Urinary bladder (tissue), 4 donors: ENCODE measurements around the gene SF3B1. TPM values are rescaled to one million over a fixed set of nuclear protein-coding genes. Genes with fewer than 3 reads are reported as not detected.
A peak's percentile ranks its signal among the peaks of the same experiment; 100 is the strongest.
"Not testable (repeated sequence)": the region's sequence is repeated elsewhere in the genome, so short reads cannot be mapped to it uniquely, and the experiment has no call there.

Source experiments
- DNase-seq: peaks from one replicate; pipeline ENCODE4 v3.0.0-alpha.2; 2015; ENCODE audit errors: extremely low spot score
- H3K27ac ChIP-seq: one replicate; pipeline ENCODE4 v1.5.1; 2013; ENCODE audit warnings: low read depth, mild to moderate bottlenecking, moderate library complexity
- H3K36me3 ChIP-seq: one replicate; pipeline ENCODE4 v1.6.1; 2013; ENCODE audit warnings: mild to moderate bottlenecking, moderate library complexity; ENCODE audit not compliant: insufficient read depth
- H3K4me1 ChIP-seq: one replicate; pipeline ENCODE4 v1.6.1; 2013; ENCODE audit warnings: mild to moderate bottlenecking, moderate library complexity; ENCODE audit not compliant: insufficient read depth
- H3K4me3 ChIP-seq: one replicate; pipeline ENCODE4 v1.5.1; 2013; ENCODE audit warnings: low read depth, low read length
- WGBS: extraction: QIAGEN DNeasy Blood & Tissue Kit; methylation state at CpG from one replicate; pipeline ENCODE4 v1.1.7; 2013; 5-methylcytosine and 5-hydroxymethylcytosine counted together
- polyA plus RNA-seq: library from polyadenylated mRNA; stranded (reverse); fragments of 200-250 nt; gene quantifications from one replicate; pipeline ENCODE4 v1.2.3, GENCODE V29; 2013
- total RNA-seq: library from RNA; depleted of rRNA; stranded (reverse); fragments of >200 nt; gene quantifications from one replicate; pipeline ENCODE4 v1.2.3, GENCODE V29; 2014
- donor health status: healthy with polysubstance abuse.
- donor health status: healthy.

SF3B1 gene
- total and polyA plus RNA-seq, 2 donors: 136 to 622 TPM

- DNase-seq: no peak
- Histone ChIP-seq H3K4me3 (no peak overlapping the region), H3K36me3 (no peaks in the 10 kb centered on the region), H3K4me1 (no peaks in the 10 kb centered on the region), H3K27ac (no peak overlapping the region)
- WGBS: 58% methylated on average over 4 of the region's 4 CpGs
These were observed 51.0 kb downstream of the SF3B1 start for GRCh38 chr2:197383825-197384224.

- WGBS: 71% methylated on average over 1 of the region's 1 CpG
- Histone ChIP-seq H3K36me3 (no peaks in the 10 kb centered on the region), H3K27ac (no peak overlapping the region), H3K4me1 (no peaks in the 10 kb centered on the region), H3K4me3 (no peak overlapping the region)
- no peak for DNase-seq
These were observed 53.2 kb downstream of the SF3B1 start for GRCh38 chr2:197381641-197382040.

- not testable (repeated sequence) for H3K27ac ChIP-seq, H3K4me1 ChIP-seq, DNase-seq, H3K4me3 ChIP-seq, H3K36me3 ChIP-seq
- 94% methylated on average over 5 of the region's 5 CpGs for WGBS
These were observed 54.9 kb downstream of the SF3B1 start for GRCh38 chr2:197379918-197380309.

DNA sequence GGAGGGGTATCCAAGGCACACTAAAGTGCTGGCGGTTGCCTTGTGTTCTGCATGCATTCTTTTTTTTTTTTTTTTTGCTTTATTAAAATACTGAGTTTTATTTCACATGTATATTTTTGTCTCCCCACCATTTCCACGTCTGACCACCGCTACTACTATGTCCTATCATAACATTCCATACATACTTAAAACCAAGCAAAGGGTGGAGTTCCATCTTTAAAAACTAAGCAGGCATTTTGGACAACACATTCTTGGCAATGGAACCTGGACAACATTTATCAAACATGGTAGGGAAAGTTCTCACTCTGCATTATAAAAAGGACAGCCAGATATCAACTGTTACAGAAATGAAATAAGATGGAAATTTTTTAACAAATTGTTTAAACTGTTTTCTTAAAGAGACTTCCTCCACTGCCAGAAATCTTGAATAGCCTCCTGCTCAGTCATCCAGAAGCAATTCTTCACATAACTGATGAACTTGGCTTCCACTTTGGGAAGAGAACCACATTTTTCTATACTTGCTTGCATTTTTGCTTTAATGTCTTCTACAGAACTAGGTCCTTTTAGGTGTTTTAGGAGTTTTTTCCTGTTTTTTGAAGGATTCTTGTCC is 55.4 kb downstream of the SF3B1 start:
- not testable (repeated sequence) for H3K36me3 ChIP-seq, H3K4me1 ChIP-seq, DNase-seq, H3K4me3 ChIP-seq, H3K27ac ChIP-seq
- WGBS: 34% methylated on average over 3 of the region's 3 CpGs

DNA sequence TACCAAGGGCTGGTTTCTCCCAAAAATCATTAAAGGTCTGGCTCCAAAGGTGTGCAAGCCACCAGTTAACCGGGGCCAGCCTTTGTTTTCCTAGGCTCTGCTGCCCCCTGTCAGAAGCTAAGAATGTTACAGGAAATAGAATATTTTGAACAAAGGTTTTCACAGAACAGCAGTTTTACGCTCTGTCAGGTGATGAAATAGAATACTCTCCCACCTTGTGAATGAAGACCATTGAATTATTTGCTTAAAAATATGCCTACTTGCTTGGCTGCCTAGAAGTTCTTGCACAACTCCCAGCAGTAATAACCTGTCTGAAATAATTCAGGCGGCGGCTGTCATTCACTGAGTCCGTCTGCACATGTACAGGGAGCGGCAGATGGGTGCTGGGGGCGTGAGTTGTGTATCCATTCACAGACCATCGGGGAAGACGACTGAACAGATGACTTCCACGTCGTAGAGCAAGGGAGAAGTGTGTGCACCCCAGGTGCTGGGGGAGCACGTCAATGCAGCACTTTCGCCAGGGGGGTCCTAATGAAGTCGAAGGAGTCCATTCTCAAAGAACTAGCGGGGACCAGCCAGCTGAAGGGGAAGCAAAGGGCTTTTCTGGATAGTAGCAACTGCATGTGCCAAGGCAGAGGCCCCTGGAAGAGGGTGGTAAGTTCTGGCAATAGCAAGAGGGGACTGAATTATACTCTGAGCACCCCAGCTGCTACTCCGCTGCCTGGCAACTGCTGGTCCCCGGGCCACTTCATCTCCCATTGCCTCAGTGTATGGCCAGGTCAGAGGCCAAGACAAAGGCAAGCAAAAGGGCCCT is 56.1 kb downstream of the SF3B1 start:
- no peaks in the 10 kb centered on the region for H3K36me3 ChIP-seq

GRCh38 chr2:197378086-197378485 is 56.7 kb downstream of the SF3B1 start:
- no peak for DNase-seq
- Histone ChIP-seq H3K4me1 (no peaks in the 10 kb centered on the region), H3K36me3 (no peaks in the 10 kb centered on the region), H3K4me3 (no peak overlapping the region), H3K27ac (no peak overlapping the region)
- 47% methylated on average over 3 of the region's 3 CpGs for WGBS

More for the DNA sequence above, 56.1 kb downstream of the SF3B1 start:
- no peak overlapping the region for H3K27ac ChIP-seq
- 49% methylated on average over 17 of the region's 17 CpGs for WGBS
- no peak overlapping the region for H3K4me3 ChIP-seq
- H3K4me1 ChIP-seq: no peaks in the 10 kb centered on the region
- DNase-seq: peak; percentile 29

DNA sequence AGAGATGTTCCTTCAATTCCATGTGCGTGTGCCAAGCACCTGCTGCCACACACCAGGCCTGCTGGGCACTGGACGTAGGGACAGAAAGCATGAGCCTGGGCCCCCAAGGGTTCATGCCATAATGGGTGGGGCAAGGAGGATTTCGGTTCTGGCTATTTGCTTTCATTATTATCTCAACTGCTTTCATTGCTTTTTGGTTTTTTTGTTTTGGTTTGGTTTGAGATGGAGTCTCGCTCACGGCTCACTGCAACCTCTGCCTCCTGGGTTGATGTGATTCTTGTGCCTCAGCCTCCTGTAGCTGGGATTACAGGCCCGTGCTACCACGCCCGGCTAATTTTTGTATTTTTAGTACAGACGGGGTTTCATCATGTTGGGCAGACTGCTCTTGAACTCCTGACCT is 57.2 kb downstream of the SF3B1 start:
- Histone ChIP-seq H3K4me1 (no peaks in the 10 kb centered on the region), H3K27ac (no peak overlapping the region), H3K36me3 (no peaks in the 10 kb centered on the region), H3K4me3 (no peak overlapping the region)
- 78% methylated on average over 9 of the region's 9 CpGs for WGBS
- DNase-seq: no peak

GRCh38 chr2:197372592-197372991 is 62.2 kb downstream of the SF3B1 start:
- Histone ChIP-seq H3K27ac (no peak overlapping the region), H3K4me1 (no peaks in the 10 kb centered on the region), H3K4me3 (no peak overlapping the region), H3K36me3 (no peaks in the 10 kb centered on the region)
- no peak for DNase-seq
- 56% methylated on average over 3 of the region's 3 CpGs for WGBS

DNA sequence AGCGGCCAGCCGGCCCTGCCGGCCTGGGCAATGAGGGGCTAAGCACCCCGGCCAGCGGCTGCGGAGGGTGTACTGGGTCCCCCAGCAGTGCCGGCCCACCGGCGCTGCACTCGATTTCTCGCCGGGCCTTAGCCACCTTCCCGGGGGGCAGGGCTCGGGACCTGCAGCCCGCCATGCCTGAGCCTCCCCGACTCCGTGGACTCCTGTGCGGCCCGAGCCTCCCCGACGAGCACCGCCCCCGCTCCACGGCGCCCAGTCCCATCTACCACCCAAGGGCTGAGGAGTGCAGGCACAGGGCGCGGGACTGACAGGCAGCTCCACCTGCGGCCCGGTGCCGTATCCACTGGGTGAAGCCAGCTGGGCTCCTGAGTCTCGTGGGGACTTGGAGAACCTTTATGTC is 64.2 kb downstream of the SF3B1 start:
- not testable (repeated sequence) for H3K4me1 ChIP-seq, H3K27ac ChIP-seq, H3K4me3 ChIP-seq, DNase-seq, H3K36me3 ChIP-seq
- WGBS: 98% methylated on average over 31 of the region's 31 CpGs

DNA sequence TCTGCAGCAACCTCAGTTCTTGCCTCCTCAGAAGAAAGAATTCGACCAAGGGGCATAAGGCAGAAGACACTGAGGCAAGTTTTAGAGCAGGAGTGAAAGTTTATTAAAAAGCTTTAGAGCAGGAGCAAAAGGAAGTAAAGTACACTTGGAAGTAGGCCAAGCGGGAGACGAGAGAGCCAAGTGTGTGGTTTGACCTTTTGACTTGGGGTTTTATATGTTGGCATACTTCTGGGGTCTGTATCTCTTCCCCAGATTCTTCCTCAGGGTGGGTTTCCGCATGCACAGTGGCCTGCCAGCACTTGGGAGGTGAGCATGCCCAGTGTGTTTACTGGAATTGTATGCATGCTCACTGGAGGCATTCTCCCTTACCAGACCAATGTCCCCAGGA is 64.9 kb downstream of the SF3B1 start:
- WGBS: 49% methylated on average over 4 of the region's 4 CpGs
- Histone ChIP-seq H3K4me1 (no peaks in the 10 kb centered on the region), H3K27ac (no peak overlapping the region), H3K4me3 (no peak overlapping the region), H3K36me3 (no peaks in the 10 kb centered on the region)
- DNase-seq: no peak

DNA sequence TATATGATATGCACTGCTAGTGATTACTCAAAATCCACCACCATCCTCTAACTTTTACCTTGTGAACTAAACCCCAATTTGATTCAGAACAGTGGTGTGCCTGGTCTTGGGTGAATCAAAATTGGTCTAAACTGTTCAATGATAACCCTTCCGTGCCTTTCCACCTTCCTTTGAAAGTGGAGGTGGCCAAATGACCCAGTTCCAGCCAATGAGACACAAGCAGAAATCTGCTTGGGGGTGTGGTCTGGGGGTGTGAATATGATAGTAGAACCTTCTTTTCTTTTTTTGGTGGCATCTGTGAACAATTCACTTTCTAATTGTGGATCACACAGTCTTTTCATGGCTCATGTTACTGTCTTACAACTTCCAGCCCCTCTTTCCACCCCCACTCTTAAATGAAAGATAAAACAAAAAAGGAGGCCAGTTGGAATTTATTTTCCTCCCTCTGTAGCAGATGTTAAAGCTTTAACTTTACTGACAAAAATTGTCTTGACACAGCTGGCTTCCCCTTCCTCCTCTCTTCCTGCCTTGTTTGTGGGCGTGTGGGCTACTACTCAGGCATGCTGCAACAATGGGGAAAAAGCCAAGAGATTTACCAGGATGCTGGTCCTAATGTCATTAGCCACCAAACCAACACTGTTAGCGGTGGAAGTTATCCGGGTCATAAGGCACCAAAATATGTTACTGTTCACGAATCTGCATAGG is 65.4 kb downstream of the SF3B1 start:
- 61% methylated on average over 5 of the region's 5 CpGs for WGBS
- Histone ChIP-seq H3K4me1 (no peaks in the 10 kb centered on the region), H3K4me3 (no peak overlapping the region), H3K27ac (no peak overlapping the region), H3K36me3 (no peaks in the 10 kb centered on the region)
- DNase-seq: no peak

DNA sequence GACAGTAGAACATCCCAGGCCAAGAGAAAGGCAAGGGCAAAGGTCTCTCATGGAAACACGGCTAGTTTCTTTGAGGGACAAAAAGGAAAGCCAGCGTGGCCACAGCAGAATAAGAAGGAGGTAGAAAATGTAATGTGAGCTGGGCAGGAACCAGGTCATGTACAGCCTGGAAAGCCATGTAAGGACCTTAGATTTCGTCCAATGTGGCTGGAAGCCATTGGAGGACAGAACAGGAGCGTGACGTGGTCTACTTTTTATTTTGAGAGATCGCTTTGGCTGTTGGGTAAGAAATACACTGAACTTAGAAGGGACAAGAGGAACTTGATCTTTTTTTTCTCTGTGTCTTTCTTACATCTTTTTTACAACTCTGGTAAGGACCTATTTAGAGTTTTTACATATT is 66.4 kb downstream of the SF3B1 start:
- no peaks in the 10 kb centered on the region for H3K4me1 ChIP-seq
- H3K4me3 ChIP-seq: no peak overlapping the region
- DNase-seq: no peak
- H3K27ac ChIP-seq: no peak overlapping the region
- H3K36me3 ChIP-seq: no peaks in the 10 kb centered on the region
- WGBS: 93% methylated on average over 6 of the region's 6 CpGs

- H3K36me3 ChIP-seq: no peaks in the 10 kb centered on the region
- WGBS: 72% methylated on average over 5 of the region's 5 CpGs
- no peak for DNase-seq
- no peak overlapping the region for H3K27ac ChIP-seq
- no peaks in the 10 kb centered on the region for H3K4me1 ChIP-seq
- H3K4me3 ChIP-seq: no peak overlapping the region
These were observed 70.8 kb downstream of the SF3B1 start for GRCh38 chr2:197363998-197364397.

DNA sequence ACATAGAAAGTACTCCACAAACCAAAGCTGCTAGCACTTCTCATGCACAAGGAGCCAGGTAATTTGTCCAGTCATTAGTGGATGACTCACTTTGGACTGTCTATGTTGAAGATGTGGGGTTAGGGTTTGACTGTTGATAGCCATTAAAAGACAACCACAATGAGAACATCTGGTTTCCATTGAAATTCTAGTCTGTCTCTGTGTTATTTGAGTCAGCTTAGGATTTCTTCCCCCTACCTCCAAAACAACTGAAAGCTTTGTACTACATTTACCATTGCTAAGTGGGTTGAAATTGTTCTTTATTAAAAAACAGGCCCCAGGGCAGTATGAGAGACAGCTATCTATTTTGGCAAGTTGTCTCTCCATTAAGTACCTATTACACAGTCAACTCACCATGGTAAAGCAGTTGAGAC is 74.1 kb downstream of the SF3B1 start:
- H3K27ac ChIP-seq: no peak overlapping the region
- DNase-seq: no peak
- H3K36me3 ChIP-seq: no peaks in the 10 kb centered on the region
- H3K4me3 ChIP-seq: no peak overlapping the region
- H3K4me1 ChIP-seq: no peaks in the 10 kb centered on the region
